Measurements from ENCODE around the gene FSD2.
"Not testable (repeated sequence)": the region's sequence is repeated elsewhere in the genome, so short reads cannot be mapped to it uniquely, and the experiment has no call there.

The FSD2 gene

DNA sequence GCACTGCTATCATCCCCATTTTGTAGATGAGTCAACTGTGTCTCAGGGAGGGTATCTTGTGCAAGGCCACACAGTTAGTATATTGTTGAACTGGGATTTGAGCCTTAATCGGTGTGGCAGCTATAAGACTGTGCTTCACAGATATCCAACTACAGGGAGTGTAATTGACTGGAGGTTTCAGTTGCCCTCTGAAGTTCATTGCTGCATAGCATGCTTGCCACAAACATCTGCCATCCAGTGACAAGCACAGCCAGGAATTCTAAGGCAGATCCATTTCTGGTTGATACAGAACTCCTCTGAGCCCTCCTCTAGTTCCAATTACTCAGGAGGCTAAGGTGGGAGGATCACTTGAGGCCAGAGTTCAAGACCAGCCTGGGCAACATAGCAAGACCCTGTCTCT is 16.4 kb downstream of the FSD2 start:
- no peak for DNase-seq

DNA sequence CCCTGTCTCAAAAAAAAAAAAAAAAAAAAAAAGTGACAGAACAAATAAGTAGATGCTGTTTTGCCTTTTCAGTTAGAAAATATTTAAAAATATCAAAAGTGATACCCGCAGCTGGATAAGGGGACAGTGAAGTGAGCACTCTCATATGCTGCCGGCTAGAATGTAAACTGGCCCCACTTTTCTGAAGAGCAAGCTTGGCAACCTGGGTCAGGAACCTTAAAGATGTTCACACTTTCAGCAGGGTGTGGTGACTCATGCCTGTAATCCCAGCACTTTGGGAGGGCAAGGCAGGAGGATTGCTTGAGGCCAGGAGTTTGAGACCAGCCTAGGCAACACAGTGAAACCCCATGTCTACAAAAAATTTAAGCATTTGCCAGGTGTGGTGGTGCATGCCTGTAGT is 17.4 kb downstream of the FSD2 start:
- DNase-seq = no peak

DNA sequence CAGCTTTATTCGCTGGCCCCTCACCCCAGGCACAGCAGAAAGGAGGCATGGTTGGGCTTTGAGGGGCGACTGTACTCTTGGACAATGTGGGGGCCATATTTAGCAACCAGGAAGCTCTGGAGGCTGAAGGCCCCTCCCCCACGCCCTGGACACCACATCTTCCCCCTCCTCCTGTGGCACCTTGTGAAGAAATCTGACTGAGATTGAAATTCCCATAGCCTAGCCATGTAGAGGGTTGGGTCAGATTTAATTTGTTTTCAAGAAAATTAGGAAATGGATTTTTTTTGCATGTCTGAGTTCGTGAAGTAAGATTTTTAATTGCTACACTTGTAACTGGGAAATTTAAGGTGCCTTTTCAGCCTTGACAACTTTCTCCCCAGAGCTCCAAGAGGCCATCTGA is 24.5 kb downstream of the FSD2 start:
- DNase-seq = no peak

DNA sequence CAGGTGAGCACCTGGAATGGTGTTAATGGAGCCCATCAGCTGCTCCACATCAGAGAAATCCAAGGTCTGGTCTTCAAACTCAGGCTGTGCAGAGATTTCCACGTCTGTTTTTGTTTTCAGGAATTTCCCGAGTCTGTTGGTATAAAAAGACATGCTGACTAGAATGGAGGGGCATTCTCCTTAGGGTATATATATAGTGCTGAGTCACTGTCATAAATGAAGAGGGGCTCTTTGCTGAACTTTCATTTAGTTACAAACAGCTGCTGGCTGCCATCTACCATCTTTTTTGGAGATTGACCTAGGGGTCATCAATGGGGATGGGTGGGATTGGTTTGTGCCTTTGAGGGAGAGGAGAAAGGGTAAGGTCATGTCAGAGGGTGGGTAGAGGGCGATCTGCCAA is 27.1 kb downstream of the FSD2 start:
- no peak for DNase-seq

DNA sequence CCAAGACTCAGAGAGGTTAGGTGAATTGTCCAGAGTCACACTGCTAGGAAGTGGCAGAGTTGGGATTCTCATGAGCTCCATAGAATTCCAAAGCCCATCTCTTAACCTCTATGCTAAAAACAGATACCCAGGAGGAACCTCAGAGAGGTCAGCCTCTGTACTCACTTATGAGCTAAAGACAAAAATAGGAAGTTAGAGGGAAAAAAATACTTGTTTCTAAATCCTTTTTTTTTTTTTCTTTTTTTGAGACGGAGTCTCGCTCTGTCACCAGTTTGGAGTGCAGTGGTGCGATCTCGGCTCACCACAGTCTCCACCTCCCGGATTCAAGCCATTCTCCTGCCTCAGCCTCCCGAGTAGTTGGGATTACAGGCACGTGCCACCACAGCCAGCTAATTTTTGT is 31.4 kb downstream of the FSD2 start:
- DNase-seq = no peak

DNA sequence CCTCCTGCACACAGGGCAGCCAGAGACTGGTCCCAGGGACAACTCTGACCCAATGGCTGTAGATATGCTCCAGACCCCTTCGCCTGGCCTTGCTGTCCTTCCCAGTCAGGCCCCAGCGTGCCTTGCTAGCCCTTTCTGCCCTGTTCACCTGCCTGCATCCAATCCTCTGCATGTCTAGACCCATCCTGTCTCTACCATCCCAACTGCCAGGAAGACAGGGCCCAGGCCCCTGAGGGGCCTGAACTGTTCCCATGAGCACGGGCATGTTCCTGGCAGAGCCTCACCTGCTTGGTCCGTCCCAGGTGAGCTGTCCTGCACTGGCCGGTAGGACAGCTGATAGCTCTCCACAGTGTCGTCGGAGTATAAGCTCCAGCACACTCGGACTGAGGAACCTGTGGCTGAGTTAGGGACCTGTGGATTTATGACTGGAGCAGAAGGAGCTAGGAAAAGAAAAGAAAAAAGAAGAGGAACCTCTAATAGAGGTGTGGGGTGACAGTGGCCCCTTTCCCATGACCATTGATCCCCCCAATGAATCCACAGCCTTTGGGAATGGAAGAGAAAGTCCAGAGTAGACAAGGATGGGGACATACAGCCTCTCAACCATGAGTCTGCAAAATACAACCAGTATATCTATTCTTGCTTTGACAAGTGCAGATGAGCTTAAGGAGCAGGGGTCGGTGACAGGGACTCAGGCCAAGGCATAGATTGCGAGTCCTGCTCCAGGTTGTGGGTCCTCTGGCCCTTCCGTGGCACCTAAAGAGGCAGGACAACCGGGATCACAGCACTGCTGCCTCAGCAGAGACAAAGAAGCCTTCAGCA is 33.9 kb downstream of the FSD2 start:
- no peak for DNase-seq

DNA sequence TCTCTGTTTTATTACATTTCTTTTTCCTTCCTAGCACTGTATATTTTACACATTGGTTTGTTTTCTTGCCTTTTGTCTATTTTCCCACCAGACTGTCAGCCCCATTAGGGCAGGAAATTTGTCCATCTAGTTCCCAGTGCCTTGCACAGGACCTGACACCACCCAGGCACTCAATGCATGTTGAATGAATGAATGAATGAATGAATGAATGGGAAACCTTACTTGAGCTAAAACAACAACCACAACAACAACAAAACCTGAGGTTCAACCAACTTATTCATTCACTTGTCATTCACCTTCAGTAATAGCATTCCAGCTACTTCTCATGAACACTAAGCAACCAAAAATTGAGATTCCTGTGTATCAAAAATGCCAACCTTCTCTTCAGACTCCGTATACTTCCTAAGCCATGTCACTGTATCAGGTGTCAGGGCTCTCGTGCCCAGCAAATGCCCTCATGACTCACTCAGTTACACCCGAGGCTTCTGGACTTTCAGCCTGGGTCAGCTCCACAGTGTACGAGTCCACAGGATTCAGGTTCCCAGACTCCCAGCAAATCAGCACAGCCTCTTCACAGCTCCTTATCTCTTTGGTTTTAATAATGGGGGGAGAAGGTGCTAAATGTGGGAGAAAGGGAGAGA is 37.3 kb downstream of the FSD2 start:
- no peak for DNase-seq

DNA sequence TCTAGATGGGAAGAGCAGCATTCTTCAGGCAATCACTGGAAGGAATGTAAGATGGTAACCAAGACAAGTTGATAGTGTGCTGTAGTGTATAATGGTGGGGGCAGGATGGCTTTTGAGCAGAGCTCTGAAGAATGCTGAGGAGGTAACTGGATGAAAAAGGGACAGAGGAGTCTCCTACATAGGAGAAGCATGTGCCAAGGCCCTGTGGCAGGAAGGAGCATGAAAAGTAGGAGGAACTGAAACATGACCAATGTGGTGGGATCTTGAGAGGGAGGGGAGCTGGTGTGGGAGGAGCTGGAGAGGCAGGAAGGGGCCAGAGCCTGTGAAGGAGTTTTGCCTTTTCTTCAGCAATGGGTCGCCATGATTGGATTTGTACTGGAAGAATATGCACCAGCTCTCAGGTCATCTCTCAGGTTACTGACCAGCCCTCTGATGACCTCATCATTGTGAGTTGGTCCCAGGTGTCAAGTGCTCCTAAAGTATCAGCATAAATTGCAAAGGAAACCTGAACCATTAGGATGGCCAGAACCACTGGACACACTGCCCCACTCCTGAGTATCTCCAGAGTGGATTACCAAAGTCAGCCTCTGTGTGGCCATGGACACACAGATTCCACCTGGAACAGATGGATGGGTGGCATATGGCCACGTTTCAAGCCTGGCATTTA is 38.6 kb downstream of the FSD2 start:
- no peak for DNase-seq

DNA sequence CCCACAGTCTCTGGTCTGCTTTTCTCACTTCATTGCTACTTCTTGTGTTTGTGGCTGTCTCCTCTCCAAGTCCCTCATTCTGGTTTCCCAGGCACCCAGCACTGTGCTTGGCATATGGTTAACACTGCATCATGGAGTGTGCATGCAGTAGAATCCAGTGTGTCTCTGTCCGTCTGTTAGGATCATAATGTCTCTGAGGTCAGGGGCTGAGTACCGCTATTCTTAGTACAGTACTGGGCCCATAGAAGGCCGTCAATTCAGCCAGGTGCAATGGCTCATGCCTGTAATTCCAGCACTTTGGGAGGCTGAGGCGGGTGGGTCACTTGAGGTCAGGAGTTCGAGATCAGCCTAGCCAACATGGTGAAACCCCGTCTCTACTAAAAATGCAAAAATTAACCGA is 39.7 kb downstream of the FSD2 start:
- not testable (repeated sequence) for DNase-seq

DNA sequence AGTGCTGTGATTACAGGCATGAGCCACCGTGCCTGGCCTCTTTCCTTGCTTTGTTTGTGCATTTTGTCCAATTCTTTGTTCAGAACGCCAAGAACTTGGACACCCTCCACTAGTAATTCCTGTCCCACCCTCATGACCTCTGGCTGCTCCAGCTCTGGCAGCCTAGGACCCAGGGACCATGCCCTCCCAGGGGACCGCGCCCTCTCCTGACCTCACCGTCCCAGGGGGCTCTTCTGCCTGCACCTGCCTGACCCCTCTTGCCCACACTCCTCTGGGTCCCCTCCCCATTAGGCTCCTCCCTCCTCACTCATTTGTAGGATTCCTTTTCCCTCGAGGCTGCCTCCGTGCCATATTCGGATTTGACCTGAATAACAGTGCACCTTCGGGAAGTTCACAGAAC is 41.1 kb downstream of the FSD2 start:
- DNase-seq = no peak

DNA sequence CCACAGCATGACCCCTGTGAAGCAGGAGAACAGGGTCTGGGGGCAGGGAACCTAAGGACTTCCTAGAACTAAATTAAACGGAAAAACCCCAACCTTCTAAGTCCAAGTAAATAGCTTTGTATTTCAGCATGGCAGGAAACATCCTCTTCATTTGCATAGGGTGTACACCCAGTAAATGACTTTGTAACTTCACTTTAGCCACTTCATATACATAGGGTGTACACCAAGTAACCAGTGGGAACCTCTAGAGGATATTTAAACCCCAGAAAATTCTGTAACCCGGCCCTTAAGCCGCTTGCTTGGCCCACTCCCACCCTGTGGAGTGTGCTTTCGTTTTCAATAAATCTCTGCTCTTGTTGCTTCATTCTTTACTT is 41.8 kb downstream of the FSD2 start:
- DNase-seq = no peak

DNA sequence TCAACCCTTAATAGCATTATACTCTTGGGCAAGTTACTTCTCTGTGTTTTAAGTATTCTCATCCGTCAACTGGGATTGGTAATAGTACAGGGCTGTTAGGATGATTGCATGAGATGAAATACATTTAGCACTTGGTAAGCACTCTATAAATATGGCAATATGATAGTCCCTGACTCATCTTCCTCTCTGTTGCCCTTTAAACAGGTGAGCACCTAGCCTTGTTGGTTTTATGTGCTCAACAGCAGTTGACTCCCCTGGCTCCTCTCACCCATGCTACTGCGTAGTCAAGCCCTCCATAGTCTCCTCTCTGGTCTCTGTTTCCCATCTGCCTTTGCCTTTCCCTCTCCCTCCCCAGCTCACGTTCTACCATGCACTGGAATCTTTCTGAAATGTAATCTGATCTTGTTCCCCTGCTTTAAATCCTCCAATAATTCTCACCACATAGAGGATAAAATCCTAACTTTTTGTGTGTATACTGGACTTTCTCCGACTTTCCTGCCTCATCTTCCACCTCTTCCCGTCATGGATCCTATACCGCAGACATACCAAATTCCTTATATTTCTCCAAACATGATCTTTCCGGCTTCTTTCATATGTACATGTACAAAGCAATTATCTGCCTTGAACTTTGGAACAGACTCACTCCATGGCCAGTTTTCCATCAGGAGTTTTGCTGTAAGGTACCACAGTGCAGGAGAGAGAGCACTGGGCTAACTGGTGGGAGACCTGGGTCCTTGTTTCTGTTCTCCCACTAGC is 42.3 kb downstream of the FSD2 start:
- DNase-seq = no peak

DNA sequence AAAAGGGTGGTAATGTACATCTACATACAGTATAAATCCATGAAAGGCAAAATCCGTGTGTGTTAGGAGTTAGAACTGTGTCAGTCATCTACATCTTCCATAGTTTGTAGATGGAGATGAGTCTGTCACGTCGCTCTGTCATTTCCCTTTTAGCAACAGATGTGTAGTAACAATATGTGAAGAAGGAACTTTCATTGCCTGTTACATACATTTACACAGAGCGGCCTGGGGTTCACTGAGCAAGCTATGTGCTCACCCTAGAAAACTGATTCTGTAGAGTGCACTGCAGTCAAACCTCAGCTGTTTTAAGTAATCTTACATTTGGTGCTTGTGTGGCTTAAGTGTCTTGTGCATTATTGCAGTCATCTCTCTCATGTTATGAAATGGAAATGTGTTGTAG is 54.6 kb downstream of the FSD2 start:
- no peak for DNase-seq

DNA sequence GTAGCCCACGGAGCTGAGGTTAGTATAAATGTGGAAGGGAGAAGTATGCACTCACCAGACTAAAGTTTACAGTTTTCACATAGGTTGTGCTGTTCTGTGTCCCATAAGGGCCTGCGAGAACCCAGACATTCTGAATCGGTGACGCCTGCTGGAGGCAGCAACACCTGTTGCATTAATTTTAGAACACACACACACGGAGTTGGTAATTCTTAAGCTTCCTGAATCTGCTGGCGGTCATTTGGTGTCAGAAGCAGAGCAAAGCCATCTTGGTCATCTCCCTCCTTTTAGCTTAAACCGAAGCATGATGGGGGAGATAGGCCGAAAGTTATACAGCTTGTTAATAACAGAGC is 55.1 kb downstream of the FSD2 start:
- DNase-seq = no peak

DNA sequence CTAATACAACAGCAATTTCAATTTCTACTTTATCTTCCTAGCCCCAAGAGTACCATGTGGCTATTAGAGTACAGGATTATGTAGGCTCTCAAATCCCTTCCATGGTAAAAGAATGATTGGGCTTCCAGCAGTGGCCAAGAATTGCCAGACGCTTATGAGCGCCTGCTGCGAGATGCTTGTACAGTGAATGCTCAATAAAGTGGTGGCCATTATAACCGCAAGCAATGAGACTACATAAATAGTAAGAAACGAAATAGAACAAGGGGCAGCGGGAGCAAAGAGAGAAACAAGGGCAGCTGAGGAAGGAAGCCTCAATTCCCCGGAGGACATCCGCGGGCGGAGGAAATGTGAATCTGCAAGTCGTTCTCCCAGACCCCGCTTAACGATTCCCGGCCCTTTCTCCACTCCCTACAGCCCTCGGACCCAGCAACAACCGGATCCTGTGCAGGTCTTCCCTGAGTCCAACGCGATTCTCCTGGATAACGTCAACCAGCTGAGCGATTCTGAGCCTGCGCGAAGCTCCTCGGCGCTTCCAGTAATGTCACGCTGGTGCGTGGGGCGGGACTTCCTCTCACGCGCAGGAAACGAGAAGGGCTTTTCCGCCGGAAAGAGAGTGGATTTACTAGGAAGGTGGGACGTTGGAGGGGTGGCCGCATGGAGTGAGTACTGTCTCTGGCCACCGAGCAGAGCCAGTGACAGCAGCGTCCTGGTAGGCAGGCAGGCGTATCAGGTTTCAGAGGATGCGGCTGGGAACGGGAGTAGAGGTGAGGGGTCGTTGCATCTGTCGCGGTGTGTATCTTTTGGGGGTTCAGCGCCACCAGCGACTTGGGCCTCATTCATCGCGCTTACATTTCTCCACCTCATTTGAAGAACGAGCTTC is 55.7 kb downstream of the FSD2 start:
- peak; percentile 90 for DNase-seq

DNA sequence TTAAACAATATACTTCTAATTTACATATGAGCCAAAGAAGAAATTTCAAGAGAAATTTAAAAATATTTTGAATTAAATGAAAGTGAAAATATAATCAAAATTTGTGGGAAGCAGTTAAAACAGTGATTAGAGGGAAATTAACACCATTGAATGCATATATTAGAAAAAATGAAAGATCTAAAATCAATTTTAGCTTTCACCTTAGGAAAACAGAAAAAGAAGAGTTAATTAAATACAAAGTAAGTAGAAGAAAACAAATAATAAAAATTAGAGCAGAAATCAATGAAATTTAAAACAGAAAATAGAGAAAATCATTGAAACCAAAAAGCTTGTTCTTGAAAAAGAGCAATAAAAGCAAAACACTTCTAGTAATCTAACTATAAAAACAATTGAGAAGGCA is 57.6 kb downstream of the FSD2 start:
- DNase-seq = no peak

DNA sequence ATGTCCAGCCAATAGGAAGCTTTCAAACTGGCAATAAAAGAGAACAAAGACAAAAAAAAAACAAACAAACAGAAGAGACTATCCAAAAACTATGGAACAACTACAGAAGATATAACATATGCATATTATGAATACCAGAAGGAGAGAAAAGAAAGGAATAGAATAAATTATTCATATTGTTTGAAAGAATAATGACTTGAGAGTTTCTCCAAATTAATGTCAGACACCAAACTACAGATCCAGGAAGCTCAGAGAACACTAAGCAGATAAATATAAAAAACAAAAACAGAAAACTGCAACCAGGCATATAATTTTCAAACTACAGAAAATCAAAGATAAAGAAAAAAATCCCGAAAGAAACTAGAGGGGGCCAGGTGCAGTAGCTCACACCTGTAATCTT is 62.1 kb downstream of the FSD2 start:
- DNase-seq = no peak

DNA sequence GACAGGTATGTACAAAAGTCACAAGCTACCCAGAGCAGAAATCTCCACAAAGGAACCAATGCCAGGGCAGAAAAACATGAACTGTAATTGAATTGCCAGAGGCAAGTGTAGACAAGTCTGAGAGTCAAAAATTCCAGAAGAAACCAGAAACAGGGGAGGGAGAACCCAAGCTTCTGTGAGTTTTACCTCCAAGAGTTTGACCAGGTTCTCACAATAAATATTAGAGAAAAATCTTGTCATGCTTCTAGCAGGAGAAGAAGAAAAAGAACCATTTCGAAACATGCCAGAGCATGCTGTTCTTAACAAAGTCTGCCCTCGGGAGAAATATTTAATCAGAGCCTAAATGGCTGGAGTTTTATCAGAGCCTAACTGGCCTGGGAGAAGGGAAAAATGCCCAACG is 63.7 kb downstream of the FSD2 start:
- DNase-seq = no peak

DNA sequence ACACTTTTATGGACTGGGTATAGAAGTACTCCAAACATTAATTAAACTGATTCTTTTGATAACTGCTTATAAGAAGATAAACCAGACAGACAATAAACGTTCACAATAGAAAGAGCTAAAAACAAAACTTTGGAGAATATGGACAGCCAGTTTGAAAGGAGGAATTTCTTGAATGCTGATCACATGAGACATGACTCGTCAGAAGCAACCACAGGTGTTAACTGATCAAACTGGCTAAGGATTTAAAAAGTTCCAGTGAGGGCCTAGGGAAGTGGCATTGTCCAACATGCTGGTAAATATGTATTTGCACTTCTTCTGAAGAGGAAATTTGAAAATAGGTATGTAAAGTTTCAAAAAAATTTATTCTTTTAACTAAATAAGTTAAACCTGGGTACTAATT is 66.8 kb downstream of the FSD2 start:
- DNase-seq = no peak

DNA sequence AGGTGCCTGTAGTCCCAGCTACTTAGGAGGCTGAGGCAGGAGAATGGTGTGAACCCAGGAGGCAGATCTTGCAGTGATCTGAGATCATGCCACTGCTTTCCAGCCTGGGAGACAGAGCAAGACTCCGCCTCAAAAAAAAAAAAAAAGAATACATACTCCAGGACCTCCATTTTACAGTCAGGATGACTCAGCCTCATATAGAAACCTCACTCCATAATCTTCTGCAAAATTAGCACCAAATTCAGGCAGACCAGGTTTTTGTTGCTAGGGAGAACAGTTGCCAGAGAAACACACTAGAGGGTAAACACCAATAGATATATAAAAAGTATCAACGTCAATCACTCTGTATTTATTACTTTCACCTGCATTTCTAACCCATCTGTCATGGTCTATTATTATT is 67.9 kb downstream of the FSD2 start:
- no peak for DNase-seq

DNA sequence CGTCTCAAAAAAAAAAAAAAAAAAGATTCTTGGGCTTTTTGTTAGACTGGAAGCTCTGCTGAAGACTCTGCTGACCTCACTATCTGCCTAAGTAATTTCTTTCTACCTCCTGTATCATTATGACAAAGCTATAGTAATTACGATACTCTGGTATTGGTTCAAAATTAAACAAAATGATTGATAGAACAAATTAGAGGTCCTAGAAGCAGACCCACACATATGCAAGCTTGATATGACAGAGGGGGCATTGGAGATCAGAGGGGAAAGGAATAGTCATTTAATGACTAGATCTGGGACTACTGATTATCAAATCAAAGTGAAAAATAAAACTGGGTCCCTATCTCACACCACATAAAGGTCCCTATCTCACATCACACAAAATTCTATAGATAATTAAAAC is 74.3 kb downstream of the FSD2 start:
- DNase-seq = no peak

DNA sequence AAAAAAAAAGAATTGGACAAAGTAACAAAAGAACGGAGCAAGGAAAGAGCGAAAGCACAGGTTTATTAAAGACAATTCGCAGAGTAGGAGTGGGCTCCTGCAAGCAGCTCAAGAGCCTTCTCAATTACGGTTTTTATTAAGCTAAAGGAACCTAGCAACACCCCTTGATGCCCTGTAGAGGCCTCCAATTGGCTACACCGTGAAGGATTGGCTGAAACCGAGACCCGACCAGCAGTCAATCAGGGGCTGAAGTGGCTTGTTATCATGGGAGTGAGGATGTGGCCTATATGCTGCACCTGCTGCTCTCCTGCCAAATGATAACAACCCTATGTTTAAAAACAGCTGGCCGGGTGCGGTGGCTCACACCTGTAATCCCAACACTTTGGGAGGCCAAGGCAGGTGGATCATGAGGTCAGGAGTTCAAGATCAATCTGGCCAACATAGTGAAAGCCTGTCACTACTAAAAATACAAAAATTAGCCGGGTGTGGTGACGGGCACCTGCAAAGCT is 75.8 kb downstream of the FSD2 start:
- peak; percentile 85 for DNase-seq

DNA sequence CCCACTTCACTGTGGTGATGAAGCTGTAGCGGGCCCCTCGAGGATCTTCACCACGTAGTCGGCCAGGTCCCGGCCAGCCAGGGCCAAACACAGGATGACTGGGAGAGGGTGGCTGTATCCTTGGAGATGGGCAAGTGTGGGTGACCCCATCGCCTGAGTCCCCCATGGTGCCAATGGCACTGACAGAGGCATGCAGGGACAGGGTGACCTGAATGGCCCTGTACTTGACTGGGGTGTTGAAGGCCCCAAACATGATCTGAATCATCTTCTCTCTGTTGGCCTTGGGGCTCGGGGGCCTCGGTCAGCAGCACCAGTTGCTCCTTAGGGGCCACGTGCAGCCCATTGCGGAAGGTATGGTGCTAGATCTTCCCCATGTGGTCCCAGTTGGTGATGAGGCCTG is 79.1 kb downstream of the FSD2 start:
- no peak for DNase-seq
